ENCODE measurements around the gene SMIM21. TPM values are rescaled to one million over a fixed set of nuclear protein-coding genes. Genes with fewer than 3 reads are reported as not detected.

Gene SMIM21
- total RNA-seq, 4 donors from 2014 or later: not detected

DNA sequence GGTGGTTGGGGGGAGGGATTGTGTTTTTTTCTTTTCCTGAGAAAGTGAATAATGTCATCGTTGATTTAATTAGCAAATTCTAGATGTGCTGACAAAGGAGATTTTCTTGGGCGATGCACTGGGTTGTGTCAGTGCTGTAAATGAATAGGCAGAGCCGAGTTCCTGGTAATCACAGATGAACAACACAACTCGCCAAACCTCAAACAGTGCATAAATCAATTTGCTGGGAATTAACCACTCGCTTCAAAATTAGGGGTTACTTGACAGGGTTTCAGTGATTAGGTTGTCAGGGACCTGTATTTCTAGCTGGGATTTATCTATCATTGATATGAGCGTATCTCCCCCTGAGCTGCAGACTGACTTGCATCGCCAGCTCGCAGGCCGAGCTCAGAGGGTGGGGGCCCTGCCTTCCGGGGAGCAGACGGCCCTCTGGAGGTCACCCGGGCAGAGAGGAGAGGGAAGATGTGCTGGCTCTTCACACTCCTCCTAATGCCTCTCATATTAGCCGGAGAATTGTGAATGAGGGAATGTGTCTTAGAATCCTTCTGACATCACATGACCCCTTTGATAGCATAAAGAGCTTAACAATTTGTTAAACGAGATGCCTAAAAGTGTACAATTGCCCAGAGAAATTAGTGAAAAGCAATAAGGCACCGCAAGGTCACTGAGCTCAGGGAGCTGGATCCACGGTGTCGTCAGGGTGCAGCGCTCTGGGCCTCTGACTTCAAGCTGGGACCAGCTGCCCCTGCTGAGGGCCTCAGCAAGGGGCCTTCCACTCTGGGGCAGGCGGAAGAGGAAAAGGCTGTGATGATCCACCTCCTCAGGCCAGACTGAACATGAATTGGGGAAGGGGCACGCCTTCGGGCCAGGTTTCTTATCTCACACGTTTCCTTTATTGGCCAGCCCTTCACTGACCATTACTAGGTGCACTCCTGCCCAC lies 48.9 kb downstream of the SMIM21 start:
- TF ChIP-seq, protein P1, sequence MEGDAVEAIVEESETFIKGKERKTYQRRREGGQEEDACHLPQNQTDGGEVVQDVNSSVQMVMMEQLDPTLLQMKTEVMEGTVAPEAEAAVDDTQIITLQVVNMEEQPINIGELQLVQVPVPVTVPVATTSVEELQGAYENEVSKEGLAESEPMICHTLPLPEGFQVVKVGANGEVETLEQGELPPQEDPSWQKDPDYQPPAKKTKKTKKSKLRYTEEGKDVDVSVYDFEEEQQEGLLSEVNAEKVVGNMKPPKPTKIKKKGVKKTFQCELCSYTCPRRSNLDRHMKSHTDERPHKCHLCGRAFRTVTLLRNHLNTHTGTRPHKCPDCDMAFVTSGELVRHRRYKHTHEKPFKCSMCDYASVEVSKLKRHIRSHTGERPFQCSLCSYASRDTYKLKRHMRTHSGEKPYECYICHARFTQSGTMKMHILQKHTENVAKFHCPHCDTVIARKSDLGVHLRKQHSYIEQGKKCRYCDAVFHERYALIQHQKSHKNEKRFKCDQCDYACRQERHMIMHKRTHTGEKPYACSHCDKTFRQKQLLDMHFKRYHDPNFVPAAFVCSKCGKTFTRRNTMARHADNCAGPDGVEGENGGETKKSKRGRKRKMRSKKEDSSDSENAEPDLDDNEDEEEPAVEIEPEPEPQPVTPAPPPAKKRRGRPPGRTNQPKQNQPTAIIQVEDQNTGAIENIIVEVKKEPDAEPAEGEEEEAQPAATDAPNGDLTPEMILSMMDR (IDR thresholded peaks at IDR 0.05): no peak
- TF ChIP-seq EP300 (IDR thresholded peaks at IDR 0.05) (no peak), POLR2A (IDR thresholded peaks at IDR 0.05) (no peak)
- H3K9me3 ChIP-seq: no peaks in the 10 kb centered on the region
- 54 to 57% methylated on average over 22 of the region's 22 CpGs for WGBS, 2 donors
- DNase-seq (ENCODE audit: low spot score in 2 of 2): no peak
- H3K27ac ChIP-seq: no peak overlapping the region
- H3K4me1 ChIP-seq: peaks cover 0 to 5% (median 0%) of the 10 kb centered on the region in 4 donors
- no peaks in the 10 kb centered on the region for H3K36me3 ChIP-seq
- no peak overlapping the region for H3K4me3 ChIP-seq
- no peaks in the 10 kb centered on the region for H3K27me3 ChIP-seq

DNA sequence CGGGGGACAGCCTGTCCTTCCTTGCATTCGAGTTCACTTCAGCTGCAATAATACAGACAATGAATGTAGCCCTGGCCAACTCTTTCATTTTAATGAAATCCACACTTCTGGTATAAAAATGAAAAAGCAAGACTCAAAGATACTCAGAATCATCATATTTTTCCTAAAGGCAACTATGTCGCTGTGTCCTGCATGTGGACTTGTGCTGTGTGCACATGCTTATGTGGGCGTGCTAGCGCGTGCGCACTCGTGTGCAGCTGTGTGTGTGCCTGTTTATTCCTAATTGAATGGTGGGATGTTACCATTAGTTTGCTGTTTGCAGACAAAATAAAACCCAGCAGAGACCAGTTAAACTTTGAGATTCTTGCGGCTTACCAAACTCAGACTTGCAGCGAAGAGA lies 49.6 kb downstream of the SMIM21 start:
- H3K4me3 ChIP-seq: no peak overlapping the region
- 64 to 65% methylated on average over 10 of the region's 10 CpGs for WGBS, 2 donors

GRCh38 chr18:75377258-75377657 lies 50.2 kb downstream of the SMIM21 start:
- WGBS, 2 donors: 23 to 64% methylated on average over 2 of the region's 2 CpGs
- Histone ChIP-seq H3K4me1 (peaks cover 0 to 5% (median 0%) of the 10 kb centered on the region in 4 donors), H3K36me3 (no peaks in the 10 kb centered on the region), H3K4me3 (no peak overlapping the region), H3K27ac (no peak overlapping the region), H3K9me3 (no peaks in the 10 kb centered on the region), H3K27me3 (no peaks in the 10 kb centered on the region)
- no peak for TF ChIP-seq EP300 (IDR thresholded peaks at IDR 0.05)
- TF ChIP-seq, protein P1 (IDR thresholded peaks at IDR 0.05): no peak
- TF ChIP-seq POLR2A (IDR thresholded peaks at IDR 0.05): no peak
- no peak for DNase-seq (ENCODE audit: low spot score in 2 of 2)

More for the DNA sequence above, 49.6 kb downstream of the SMIM21 start:
- Histone ChIP-seq H3K36me3 (no peaks in the 10 kb centered on the region), H3K9me3 (no peaks in the 10 kb centered on the region), H3K4me1 (peaks cover 0 to 5% (median 0%) of the 10 kb centered on the region in 4 donors), H3K27ac (no peak overlapping the region), H3K27me3 (no peaks in the 10 kb centered on the region)
- DNase-seq (ENCODE audit: low spot score in 2 of 2): no peak
- TF ChIP-seq EP300 (IDR thresholded peaks at IDR 0.05) (no peak), POLR2A (IDR thresholded peaks at IDR 0.05) (no peak)
- TF ChIP-seq, protein P1 (IDR thresholded peaks at IDR 0.05): no peak

GRCh38 chr18:75376004-75376403 lies 51.5 kb downstream of the SMIM21 start:
- TF ChIP-seq EP300 (IDR thresholded peaks at IDR 0.05) (no peak), POLR2A (IDR thresholded peaks at IDR 0.05) (no peak)
- TF ChIP-seq, protein P1 (IDR thresholded peaks at IDR 0.05): no peak
- H3K4me3 ChIP-seq: no peak overlapping the region
- no peak overlapping the region for H3K27ac ChIP-seq
- H3K27me3 ChIP-seq: no peaks in the 10 kb centered on the region
- DNase-seq (ENCODE audit: low spot score in 2 of 2): no peak
- H3K36me3 ChIP-seq: no peaks in the 10 kb centered on the region
- H3K9me3 ChIP-seq: no peaks in the 10 kb centered on the region
- 93% methylated on average over 3 of the region's 3 CpGs for WGBS, 2 donors
- peaks cover 0 to 5% (median 0%) of the 10 kb centered on the region in 4 donors for H3K4me1 ChIP-seq

GRCh38 chr18:75375341-75375740 lies 52.2 kb downstream of the SMIM21 start:
- Histone ChIP-seq H3K4me1 (peaks cover 0 to 5% (median 0%) of the 10 kb centered on the region in 4 donors), H3K4me3 (no peak overlapping the region), H3K9me3 (no peaks in the 10 kb centered on the region), H3K27me3 (no peaks in the 10 kb centered on the region), H3K27ac (no peak overlapping the region), H3K36me3 (no peaks in the 10 kb centered on the region)
- TF ChIP-seq, protein P1 (IDR thresholded peaks at IDR 0.05): no peak
- TF ChIP-seq POLR2A (IDR thresholded peaks at IDR 0.05): no peak
- TF ChIP-seq EP300 (IDR thresholded peaks at IDR 0.05): no peak
- DNase-seq (ENCODE audit: low spot score in 2 of 2): no peak
- 82 to 91% methylated on average over 6 of the region's 6 CpGs for WGBS, 2 donors
